Keratinocyte (primary cell): ENCODE measurements around the gene CHAF1A. TPM values are rescaled to one million over a fixed set of nuclear protein-coding genes. Genes with fewer than 3 reads are reported as not detected.

Experiments used
- DNase-seq: peaks from one replicate; pipeline ENCODE4 v3.0.0-alpha.2; 2011; ENCODE audit warnings: low read depth, missing footprints, low spot score
- FAIRE-seq: peaks from 2 replicates; lab custom pipeline; 2011; peaks lifted over from hg19 to GRCh38; lab: Jason Lieb, UNC
- H2AFZ ChIP-seq: 2 replicates; pipeline ENCODE4 v1.6.0; 2012; ENCODE audit warnings: low read length, control low read depth, inconsistent platforms; ENCODE audit not compliant: control insufficient read depth
- H3K27ac ChIP-seq: 2 replicates; pipeline ENCODE4 v1.5.1; 2011; ENCODE audit warnings: low read length; ENCODE audit not compliant: control insufficient read depth, insufficient read depth
- H3K27me3 ChIP-seq: 3 replicates; pipeline ENCODE4 v1.6.0; 2011; ENCODE audit warnings: low read length; ENCODE audit not compliant: control insufficient read depth, insufficient read depth; ENCODE audit errors: extremely low read depth
- H3K36me3 ChIP-seq, 2 experiments: 2 replicates in 1 of 2; 3 replicates in 1 of 2; pipeline ENCODE4 v1.5.1; 2011; ENCODE audit warnings: low read length in 2 of 2, mild to moderate bottlenecking in 1 of 2; ENCODE audit not compliant: control insufficient read depth in 2 of 2, insufficient read depth in 2 of 2; ENCODE audit errors: extremely low read depth in 1 of 2
- H3K4me1 ChIP-seq: 3 replicates; pipeline ENCODE4 v1.5.1; 2011; ENCODE audit warnings: low read length; ENCODE audit not compliant: control insufficient read depth, insufficient read depth; ENCODE audit errors: extremely low read depth
- H3K4me2 ChIP-seq: 3 replicates; pipeline ENCODE4 v1.6.0; 2011; ENCODE audit warnings: low read depth, low read length; ENCODE audit not compliant: control insufficient read depth, insufficient read depth; ENCODE audit errors: extremely low read depth
- H3K4me3 ChIP-seq, 3 experiments: fragments of 200-600 bp in 1 of 3; sonication (generic) in 1 of 3; 2 replicates in 2 of 3; 3 replicates in 1 of 3; pipeline ENCODE4 v1.5.1; 2011 to 2016; ENCODE audit warnings: low read length in 3 of 3, mild to moderate bottlenecking in 3 of 3, control low read depth in 2 of 3, inconsistent platforms in 1 of 3, low read depth in 1 of 3, mixed read lengths in 1 of 3, mixed run types in 1 of 3, moderate library complexity in 1 of 3; ENCODE audit not compliant: control insufficient read depth in 2 of 3, insufficient read depth in 2 of 3; ENCODE audit errors: extremely low read depth in 1 of 3
- H3K79me2 ChIP-seq: 2 replicates; pipeline ENCODE4 v1.6.0; 2012; ENCODE audit warnings: low read length; ENCODE audit not compliant: control insufficient read depth, insufficient read depth
- H3K9ac ChIP-seq: 3 replicates; pipeline ENCODE4 v1.6.0; 2011; ENCODE audit warnings: low read length; ENCODE audit not compliant: control insufficient read depth, insufficient read depth; ENCODE audit errors: extremely low read depth
- H3K9me1 ChIP-seq: 3 replicates; pipeline ENCODE4 v1.6.0; 2011; ENCODE audit warnings: low read length; ENCODE audit not compliant: control insufficient read depth, insufficient read depth; ENCODE audit errors: extremely low read depth
- H3K9me3 ChIP-seq: 2 replicates; pipeline ENCODE4 v1.5.1; 2012; ENCODE audit warnings: low read depth, low read length; ENCODE audit not compliant: control insufficient read depth
- H4K20me1 ChIP-seq: 3 replicates; pipeline ENCODE4 v1.6.0; 2011; ENCODE audit warnings: low read length; ENCODE audit not compliant: control insufficient read depth, insufficient read depth; ENCODE audit errors: extremely low read depth
- EZH2 ChIP-seq: IDR thresholded peaks from one replicate; pipeline ENCODE4 v1.6.1; 2012; ENCODE audit warnings: inconsistent platforms, mild to moderate bottlenecking, low read length, moderate library complexity
- dilution Hi-C: fragments of 300-500 bp; cut with MboI; formaldehyde crosslinking; loops from one replicate; pipeline ENCODE4 v1.7.0; 2020; ENCODE audit warnings: low sequenced_read_pairs; ENCODE audit not compliant: extremely low pct_ligation_motif_present
- polyA plus RNA-seq, 5 experiments: library from polyadenylated mRNA; depleted of rRNA in 3 of 5; stranded (reverse) in 3 of 5; stranded (forward) in 1 of 5; unstranded in 1 of 5; fragments of >200 nt; gene quantifications; 1 replicate in 1 of 5; 2 replicates in 3 of 5; 3 replicates in 1 of 5; pipeline versions ENCODE4 v1.2.1 to v1.2.3, GENCODE V29; 2011 to 2012; ENCODE audit warnings: missing spikeins in 2 of 5, low read depth in 1 of 5, low replicate concordance in 1 of 5
- TF ChIP-seq, protein P1 (sequence below), 3 experiments: IDR thresholded peaks in 1 of 3; conservative IDR thresholded peaks in 1 of 3; optimal IDR thresholded peaks in 1 of 3; 2 replicates in 2 of 3; 3 replicates in 1 of 3; pipeline versions ENCODE3 to v1.5.1; 2011; ENCODE audit warnings: low read length in 3 of 3, mild to moderate bottlenecking in 3 of 3, moderate library complexity in 2 of 3, control low read depth in 1 of 3, inconsistent platforms in 1 of 3; ENCODE audit not compliant: insufficient read depth in 2 of 3; ENCODE audit errors: extremely low read depth in 1 of 3

Gene CHAF1A
- polyA plus RNA-seq, 1 donor (not counting 4 experiments of a cell fraction or from before 2014, with no cell fraction given) = 10.6 TPM

DNA sequence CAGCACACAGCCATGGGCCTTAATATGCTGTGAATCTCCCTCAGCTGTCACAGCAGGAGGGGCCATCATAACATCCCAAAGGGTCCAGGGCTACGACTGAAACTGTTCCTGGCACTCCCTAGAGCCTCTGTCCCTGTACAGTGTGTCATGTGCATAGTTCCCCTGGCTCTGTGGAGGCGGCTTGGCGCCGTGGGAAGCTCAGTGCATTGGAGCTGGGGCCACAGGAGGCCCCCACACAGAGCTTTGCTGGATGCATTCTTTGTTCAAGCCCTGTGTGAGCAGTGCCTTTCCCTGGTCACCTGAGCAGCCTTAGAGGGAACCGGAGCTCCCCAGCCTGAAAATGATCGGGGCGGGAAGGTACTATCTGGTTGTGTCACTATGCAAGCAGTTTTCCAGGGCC lies 33.8 kb downstream of the CHAF1A start:
- dilution Hi-C loops = no loop called here
- Histone ChIP-seq H3K4me3 (no peak overlapping the region), H4K20me1 (no peaks in the 10 kb centered on the region), H3K79me2 (no peaks in the 10 kb centered on the region), H3K9me3 (no peaks in the 10 kb centered on the region), H2AFZ (no peak overlapping the region), H3K9me1 (no peaks in the 10 kb centered on the region), H3K4me1 (no peaks in the 10 kb centered on the region), H3K27me3 (no peaks in the 10 kb centered on the region), H3K4me2 (no peak overlapping the region), H3K36me3 (peaks cover 14 to 29% of the 10 kb centered on the region in 2 experiments), H3K9ac (no peak overlapping the region), H3K27ac (no peak overlapping the region)
- FAIRE-seq = no peak
- TF ChIP-seq EZH2 = no peak
- TF ChIP-seq, protein P1, sequence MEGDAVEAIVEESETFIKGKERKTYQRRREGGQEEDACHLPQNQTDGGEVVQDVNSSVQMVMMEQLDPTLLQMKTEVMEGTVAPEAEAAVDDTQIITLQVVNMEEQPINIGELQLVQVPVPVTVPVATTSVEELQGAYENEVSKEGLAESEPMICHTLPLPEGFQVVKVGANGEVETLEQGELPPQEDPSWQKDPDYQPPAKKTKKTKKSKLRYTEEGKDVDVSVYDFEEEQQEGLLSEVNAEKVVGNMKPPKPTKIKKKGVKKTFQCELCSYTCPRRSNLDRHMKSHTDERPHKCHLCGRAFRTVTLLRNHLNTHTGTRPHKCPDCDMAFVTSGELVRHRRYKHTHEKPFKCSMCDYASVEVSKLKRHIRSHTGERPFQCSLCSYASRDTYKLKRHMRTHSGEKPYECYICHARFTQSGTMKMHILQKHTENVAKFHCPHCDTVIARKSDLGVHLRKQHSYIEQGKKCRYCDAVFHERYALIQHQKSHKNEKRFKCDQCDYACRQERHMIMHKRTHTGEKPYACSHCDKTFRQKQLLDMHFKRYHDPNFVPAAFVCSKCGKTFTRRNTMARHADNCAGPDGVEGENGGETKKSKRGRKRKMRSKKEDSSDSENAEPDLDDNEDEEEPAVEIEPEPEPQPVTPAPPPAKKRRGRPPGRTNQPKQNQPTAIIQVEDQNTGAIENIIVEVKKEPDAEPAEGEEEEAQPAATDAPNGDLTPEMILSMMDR (optimal IDR thresholded peaks at IDR 0.05 in 1 of 3, IDR thresholded peaks at IDR 0.05 in 1 of 3, conservative IDR thresholded peaks at IDR 0.05 in 1 of 3; ENCODE audit: extremely low read depth in 1 of 3, insufficient read depth in 2 of 3, low read length in 3 of 3) = no peak
- DNase-seq = no peak

DNA sequence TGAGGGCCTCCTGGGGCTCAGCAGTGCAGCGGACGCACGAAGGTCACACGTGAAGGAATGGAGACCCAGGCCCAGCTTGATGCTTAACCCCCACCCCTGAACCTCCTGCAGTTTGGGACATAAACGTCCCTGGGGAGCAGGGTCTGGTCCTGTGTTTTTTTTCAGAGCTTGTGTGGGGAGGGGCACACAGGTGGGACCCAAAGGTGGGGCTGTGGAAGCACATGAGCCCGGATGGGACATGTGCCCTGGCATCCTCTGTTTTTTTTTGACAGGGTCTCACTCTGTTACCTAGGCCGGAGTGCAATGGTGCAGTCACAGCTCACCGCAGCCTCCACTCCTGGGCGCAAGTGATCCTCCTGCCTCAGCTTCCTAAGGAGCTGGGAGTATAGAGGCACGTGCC lies 34.7 kb downstream of the CHAF1A start:
- no peak for DNase-seq
- Histone ChIP-seq H3K27ac (no peak overlapping the region), H3K9me1 (no peaks in the 10 kb centered on the region), H4K20me1 (no peaks in the 10 kb centered on the region), H3K36me3 (peaks cover 9 to 22% of the 10 kb centered on the region in 2 experiments), H3K4me2 (no peak overlapping the region), H3K79me2 (no peaks in the 10 kb centered on the region), H3K4me1 (no peaks in the 10 kb centered on the region), H2AFZ (no peak overlapping the region), H3K9ac (no peak overlapping the region), H3K4me3 (no peak overlapping the region), H3K9me3 (no peaks in the 10 kb centered on the region), H3K27me3 (no peaks in the 10 kb centered on the region)
- TF ChIP-seq, protein P1 (optimal IDR thresholded peaks at IDR 0.05 in 1 of 3, IDR thresholded peaks at IDR 0.05 in 1 of 3, conservative IDR thresholded peaks at IDR 0.05 in 1 of 3; ENCODE audit: extremely low read depth in 1 of 3, insufficient read depth in 2 of 3, low read length in 3 of 3) = no peak
- no peak for TF ChIP-seq EZH2
- FAIRE-seq = no peak
- dilution Hi-C loops = no loop called here
